ENCODE measurements around the gene CCM2.

The CCM2 gene

GRCh38 chr7:45065031-45065995, 65.3 kb downstream of the CCM2 start:
- DNase-seq (ENCODE audit: low read depth in 2 of 2): no peak

DNA sequence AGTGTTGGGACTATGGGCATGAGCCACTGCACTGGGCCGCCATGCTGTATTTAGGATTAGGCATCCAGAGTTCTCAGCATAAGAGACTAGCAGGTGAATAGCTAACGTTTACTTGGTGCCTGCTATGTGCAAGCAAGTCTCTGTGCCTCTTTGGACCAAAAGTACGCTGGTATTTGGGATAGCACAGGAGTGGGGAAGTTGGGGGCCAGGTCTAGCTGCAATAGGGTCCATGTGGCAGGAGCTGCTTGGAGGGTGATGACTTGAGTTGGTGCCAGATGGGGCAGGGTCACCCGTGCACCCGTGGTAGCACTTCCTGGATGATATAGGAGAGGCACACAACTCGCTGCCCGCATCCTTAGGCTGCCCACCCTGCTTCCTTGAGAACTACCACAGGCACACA, 66.4 kb downstream of the CCM2 start:
- no peak for DNase-seq (ENCODE audit: low read depth in 2 of 2)

GRCh38 chr7:45067582-45067981, 67.6 kb downstream of the CCM2 start:
- DNase-seq (ENCODE audit: low read depth in 2 of 2): no peak

DNA sequence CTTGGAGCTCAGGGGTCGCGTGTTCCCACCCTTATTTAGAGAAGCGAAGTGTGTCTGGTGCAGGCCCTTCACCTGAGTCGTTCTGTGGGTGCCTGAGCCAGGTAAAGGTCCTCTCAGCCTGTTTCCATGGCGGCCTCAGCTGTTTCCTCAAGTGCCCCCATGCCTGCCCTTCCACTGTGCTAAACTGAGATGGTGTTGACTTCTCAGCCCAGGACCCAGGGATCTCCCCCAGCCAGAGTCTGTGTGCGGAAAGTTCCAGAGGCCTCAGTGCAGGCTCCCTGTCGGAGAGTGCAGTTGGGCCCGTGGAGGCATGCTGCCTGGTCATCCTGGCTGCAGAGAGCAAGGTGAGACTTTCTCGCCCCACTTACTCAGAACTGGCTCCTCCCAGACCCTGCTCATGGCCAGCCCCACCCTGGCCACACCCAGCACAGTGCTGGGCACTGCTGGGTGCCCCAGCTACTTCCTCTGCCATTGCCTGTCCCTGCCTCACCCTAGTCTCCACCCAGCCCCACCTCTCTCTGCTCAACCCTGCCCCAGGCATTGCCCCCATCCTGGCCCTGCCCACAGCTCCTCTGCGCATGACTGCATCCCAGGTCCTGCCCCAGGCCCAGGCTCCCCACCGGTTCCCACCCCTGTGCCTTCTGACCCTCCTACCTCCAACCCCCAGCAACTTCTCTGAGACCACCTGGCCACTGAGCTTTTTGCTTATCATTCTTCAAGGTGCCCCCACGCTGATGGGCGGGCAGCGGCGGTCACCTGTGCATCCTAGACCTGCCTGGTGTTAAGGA, 68.4 kb downstream of the CCM2 start:
- DNase-seq (ENCODE audit: low read depth in 2 of 2): no peak

GRCh38 chr7:45069444-45070253, 69.6 kb downstream of the CCM2 start:
- no peak for DNase-seq (ENCODE audit: low read depth in 2 of 2)

DNA sequence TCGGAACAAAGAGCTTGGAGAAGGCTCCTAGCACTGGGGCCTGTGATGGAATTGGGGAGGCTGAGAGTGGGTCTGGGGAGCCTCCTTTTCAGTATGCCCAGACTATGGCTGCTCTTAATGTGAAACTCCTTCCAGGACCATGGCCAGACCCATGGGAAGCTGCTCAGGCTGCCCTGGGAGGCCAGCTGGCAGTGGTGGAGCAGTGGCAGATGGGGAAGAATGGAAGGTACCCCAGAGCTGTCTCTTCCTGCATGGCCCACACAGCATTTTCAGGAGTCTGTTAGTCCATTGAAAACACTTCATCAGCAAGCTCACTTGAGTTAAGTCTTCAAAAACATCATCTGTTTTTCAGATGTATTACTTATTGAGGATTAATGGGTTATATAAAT, 70.2 kb downstream of the CCM2 start:
- no peak for DNase-seq (ENCODE audit: low read depth in 2 of 2)

DNA sequence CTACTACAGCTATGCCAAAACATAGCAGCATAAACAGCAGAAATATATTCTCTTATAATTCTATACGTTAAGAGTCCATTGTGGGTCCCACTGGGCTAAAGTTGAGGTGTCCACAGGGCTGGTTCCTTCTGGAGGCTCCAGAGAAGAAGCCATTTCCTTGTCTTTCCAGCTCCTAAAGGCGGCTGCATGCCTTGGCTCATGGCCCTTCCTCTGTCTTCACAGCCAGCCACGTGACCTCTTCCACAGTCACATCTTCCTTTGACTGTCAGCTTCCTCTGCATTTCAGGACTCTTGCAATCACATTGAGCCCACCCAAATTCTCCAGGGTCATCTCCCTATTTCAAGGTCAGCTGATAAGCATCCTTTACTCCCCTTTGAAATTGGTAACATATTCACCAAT, 71.5 kb downstream of the CCM2 start:
- DNase-seq (ENCODE audit: low read depth in 2 of 2): no peak

GRCh38 chr7:45072131-45073030, 72.4 kb downstream of the CCM2 start:
- no peak for DNase-seq (ENCODE audit: low read depth in 2 of 2)

DNA sequence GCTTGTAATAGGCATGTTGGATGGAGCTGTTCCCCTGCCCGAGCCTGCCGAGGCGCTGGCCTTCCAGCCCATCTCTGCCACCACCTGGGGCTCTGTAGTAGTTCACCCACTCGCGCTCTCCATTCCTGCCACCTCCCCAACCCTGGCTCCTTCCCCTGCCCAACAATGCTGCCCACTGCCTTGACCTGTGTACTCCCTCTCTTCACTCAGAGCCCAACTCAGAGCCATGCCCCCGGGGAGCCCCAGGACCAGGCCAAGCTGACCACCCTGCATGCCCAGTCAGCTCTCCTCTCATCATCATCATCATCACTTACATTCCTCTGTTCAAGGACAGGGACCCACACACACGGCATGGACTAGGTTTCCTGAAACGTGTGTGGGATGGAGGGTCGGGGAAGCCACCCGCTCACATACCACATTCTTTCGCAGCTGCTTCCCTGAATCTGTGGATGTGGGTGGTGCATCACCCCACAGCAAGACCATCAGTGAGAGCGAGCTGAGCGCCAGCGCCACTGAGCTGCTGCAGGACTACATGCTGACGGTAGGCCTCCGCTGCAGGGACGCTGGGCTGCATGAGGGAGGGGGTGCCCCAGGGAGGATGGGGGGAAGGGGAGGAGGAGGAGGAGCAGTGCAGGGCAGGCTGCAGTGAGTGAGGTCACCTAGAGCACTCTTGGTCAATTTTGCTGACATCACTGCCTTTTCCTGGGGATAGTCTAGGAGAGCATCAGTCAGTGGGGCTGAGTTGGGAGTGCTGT, 73.2 kb downstream of the CCM2 start:
- no peak for DNase-seq (ENCODE audit: low read depth in 2 of 2)

DNA sequence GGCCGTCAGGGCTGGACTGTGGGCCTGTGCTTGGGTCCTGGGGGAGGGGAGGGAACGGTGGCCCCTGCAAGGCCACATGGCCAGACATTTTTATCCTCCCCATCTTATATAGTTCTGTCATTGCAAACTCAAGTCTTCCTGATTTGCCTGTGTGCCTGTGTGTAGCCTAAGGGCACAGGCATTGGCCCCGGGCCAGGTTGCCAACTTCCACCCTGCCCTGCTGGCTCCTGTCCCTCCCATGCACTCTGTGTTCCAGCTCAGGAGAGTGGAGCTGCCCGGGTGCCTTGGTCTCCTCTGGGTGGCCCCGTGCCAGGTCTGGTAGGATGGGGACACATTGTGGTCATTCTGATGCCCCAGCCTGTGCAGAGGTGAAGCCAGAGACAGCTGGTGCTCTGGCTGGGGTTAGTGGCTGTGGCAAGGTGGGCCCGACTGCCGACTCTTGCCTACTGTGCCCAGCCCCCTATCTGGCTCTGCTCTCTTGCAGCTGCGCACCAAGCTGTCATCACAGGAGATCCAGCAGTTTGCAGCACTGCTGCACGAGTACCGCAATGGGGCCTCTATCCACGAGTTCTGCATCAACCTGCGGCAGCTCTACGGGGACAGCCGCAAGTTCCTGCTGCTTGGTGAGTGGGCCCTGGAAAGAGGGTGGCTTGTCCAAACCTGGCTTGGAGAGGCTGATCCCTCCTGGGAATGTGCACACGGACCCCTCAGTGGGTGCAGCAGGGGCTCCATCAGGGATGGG, 74.0 kb downstream of the CCM2 start:
- no peak for DNase-seq (ENCODE audit: low read depth in 2 of 2)

- DNase-seq (ENCODE audit: low read depth in 2 of 2): no peak
Measured at GRCh38 chr7:45074528-45075354, 74.7 kb downstream of the CCM2 start.

GRCh38 chr7:45075355-45075644, 75.3 kb downstream of the CCM2 start:
- no peak for DNase-seq (ENCODE audit: low read depth in 2 of 2)

GRCh38 chr7:45075871-45076796, 76.1 kb downstream of the CCM2 start:
- DNase-seq (ENCODE audit: low read depth in 2 of 2): no peak

- DNase-seq (ENCODE audit: low read depth in 2 of 2): no peak
Measured at GRCh38 chr7:45076946-45077345, 76.9 kb downstream of the CCM2 start.

DNA sequence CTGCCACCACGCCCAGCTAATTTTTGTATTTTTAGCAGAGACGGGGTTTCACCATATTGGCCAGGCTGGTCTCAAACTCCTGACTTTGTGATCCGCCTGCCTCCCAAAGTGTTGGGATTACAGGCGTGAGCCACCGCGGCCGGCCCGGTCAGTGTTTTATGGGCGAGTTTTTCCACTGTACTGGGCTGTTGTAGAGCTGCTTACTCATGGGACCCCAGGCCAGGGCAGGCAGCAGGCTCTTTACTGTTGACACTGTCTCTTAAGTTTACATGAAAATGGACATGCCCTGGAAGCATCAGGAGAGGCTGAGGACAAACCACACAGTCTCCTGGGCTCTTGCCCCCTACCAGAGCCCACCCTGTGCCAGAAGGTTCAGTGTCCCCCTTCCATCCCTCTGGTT, 77.6 kb downstream of the CCM2 start:
- DNase-seq (ENCODE audit: low read depth in 2 of 2): no peak

DNA sequence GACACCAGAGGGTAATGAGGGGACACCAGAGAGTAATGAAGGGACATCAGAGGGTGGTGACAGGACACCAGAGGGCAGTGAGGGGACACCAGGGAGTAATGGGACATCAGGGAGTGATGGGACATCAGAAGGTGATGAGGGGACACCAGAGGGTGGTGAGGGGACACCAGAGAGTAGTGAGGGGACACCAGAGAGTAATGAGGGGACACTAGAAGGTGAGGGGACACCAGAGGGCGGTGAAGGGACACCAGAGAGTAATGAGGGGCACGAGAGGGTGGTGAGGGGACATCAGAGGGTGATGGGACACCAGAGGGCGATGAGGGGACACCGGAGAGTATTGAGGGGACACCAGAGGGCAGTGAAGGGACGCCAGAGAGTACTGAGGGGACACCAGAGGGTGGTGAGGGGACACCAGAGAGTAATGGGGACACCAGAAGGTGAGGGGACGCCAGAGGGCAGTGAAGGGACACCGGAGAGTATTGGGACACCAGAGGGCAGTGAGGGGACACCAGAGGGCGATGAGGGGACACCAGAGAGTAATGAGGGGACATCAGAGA, 78.2 kb downstream of the CCM2 start:
- DNase-seq (ENCODE audit: low read depth in 2 of 2): no peak

GRCh38 chr7:45080265-45080957, 80.4 kb downstream of the CCM2 start:
- no peak for DNase-seq (ENCODE audit: low read depth in 2 of 2)
